ENCODE results near the gene WDR75.

WDR75 gene

DNA sequence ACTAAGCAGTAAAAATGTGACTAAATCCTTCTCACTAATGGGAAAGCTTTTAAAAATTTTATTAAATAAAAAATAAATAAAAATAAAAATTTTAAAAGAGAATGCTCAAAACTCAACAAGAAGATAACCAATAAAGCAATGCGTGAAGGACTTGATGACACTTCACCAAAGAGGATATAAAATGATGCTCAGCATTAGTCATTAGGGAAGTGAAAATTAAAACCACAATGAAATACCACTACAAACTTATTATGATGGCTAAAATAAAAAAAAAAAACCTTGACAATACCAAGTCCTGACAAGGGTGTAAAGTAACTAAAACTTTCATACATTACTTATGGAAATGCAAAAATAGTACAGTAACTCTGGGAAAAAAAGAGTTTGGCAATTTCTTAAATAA, 3.3 kb upstream of the WDR75 start:
- no peak for FAIRE-seq

DNA sequence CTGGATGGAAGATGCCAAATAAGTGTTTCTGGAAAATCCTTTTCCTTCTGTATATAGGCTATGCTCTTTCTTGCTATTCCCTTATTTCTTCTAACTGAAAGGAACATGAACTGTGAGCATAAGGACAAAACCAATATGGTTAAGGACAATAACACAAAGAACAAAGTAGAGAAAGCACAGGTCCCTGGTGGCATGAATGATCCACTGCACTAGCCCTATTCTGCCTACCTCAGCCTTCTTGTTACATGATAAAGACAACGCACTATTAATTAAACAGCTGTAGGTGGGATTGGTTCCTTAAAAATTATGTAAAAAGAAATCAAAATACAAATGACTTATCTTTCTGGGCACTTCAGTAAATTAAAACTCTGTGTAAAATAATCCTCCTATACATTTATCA, 1.9 kb upstream of the WDR75 start:
- FAIRE-seq (no peak), DNase-seq (ENCODE audit: insufficient read length, low spot score) (no peak)
- TF ChIP-seq POLR2A (IDR thresholded peaks at IDR 0.05; ENCODE audit: low read depth, low read length): no peak
- no peak for TF ChIP-seq SPI1 (IDR thresholded peaks at IDR 0.05; ENCODE audit: low read depth, low read length)
- TF ChIP-seq POLR2AphosphoS5 (IDR thresholded peaks at IDR 0.05; ENCODE audit: low read depth, low read length): no peak
- no peak for TF ChIP-seq TAF1 (IDR thresholded peaks at IDR 0.05; ENCODE audit: low read depth, low read length)
- no peak for TF ChIP-seq POU2F2 (IDR thresholded peaks at IDR 0.05; ENCODE audit: low read depth, low read length)
- no peak for TF ChIP-seq PAX5 (IDR thresholded peaks at IDR 0.05; ENCODE audit: insufficient read depth, low read length, severe bottlenecking)

More for the DNA sequence above, 3.3 kb upstream of the WDR75 start:
- TF ChIP-seq TAF1 (IDR thresholded peaks at IDR 0.05; ENCODE audit: low read depth, low read length) (no peak), POLR2A (IDR thresholded peaks at IDR 0.05; ENCODE audit: low read depth, low read length) (no peak), POLR2AphosphoS5 (IDR thresholded peaks at IDR 0.05; ENCODE audit: low read depth, low read length) (no peak), POU2F2 (IDR thresholded peaks at IDR 0.05; ENCODE audit: low read depth, low read length) (no peak), PAX5 (IDR thresholded peaks at IDR 0.05; ENCODE audit: insufficient read depth, low read length, severe bottlenecking) (no peak), SPI1 (IDR thresholded peaks at IDR 0.05; ENCODE audit: low read depth, low read length) (no peak; the same call in 1 of the 2 replicates)
- DNase-seq (ENCODE audit: insufficient read length, low spot score): no peak

DNA sequence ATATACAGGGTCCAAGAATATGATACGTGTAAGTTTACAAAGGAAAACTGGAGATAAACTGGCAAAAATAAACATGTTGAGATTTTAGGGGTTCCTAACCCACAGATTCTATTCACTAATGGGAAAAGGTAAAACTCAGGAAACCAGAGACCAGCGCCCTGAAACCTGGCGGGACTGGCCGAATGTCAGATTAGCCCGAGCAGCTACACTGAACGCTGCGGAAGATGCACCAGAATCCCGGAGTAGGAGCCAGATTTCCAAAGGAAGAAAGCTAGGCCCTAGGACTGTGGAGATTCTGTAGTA, 679 bp upstream of the WDR75 start:
- TF ChIP-seq TAF1 (IDR thresholded peaks at IDR 0.05; ENCODE audit: low read depth, low read length) (no peak), POLR2A (IDR thresholded peaks at IDR 0.05; ENCODE audit: low read depth, low read length) (no peak), SPI1 (IDR thresholded peaks at IDR 0.05; ENCODE audit: low read depth, low read length) (no peak), POU2F2 (IDR thresholded peaks at IDR 0.05; ENCODE audit: low read depth, low read length) (no peak), PAX5 (IDR thresholded peaks at IDR 0.05; ENCODE audit: insufficient read depth, low read length, severe bottlenecking) (no peak), POLR2AphosphoS5 (IDR thresholded peaks at IDR 0.05; ENCODE audit: low read depth, low read length) (no peak)
- DNase-seq (ENCODE audit: insufficient read length, low spot score) (no peak), FAIRE-seq (no peak)

DNA sequence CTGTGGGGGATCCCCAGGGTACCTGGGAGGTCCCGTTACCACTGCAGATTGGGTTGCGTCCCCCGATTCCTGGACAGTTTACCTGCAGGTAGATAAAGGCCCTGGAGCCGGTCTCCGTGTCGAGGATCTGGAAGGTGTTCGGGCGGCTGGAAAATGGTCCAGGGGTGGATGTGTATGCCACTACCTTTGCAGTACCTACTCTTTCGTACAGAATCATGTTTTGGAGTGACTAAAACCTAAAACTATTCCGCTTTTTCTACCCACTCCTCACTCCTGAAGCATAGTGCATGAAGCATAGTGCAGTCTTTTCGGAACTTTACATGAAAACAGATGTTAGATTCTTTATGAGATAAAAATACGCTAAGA, 418 bp downstream of the WDR75 start:
- FAIRE-seq (peak; percentile 20), DNase-seq (ENCODE audit: insufficient read length, low spot score) (no peak)
- no peak for TF ChIP-seq SPI1 (IDR thresholded peaks at IDR 0.05; ENCODE audit: low read depth, low read length)
- TF ChIP-seq TAF1 (IDR thresholded peaks at IDR 0.05; ENCODE audit: low read depth, low read length): no peak
- TF ChIP-seq POLR2A (IDR thresholded peaks at IDR 0.05; ENCODE audit: low read depth, low read length): no peak
- TF ChIP-seq PAX5 (IDR thresholded peaks at IDR 0.05; ENCODE audit: insufficient read depth, low read length, severe bottlenecking): no peak
- TF ChIP-seq POLR2AphosphoS5 (IDR thresholded peaks at IDR 0.05; ENCODE audit: low read depth, low read length): no peak; the same call in 1 of the 2 replicates
- no peak for TF ChIP-seq POU2F2 (IDR thresholded peaks at IDR 0.05; ENCODE audit: low read depth, low read length)

DNA sequence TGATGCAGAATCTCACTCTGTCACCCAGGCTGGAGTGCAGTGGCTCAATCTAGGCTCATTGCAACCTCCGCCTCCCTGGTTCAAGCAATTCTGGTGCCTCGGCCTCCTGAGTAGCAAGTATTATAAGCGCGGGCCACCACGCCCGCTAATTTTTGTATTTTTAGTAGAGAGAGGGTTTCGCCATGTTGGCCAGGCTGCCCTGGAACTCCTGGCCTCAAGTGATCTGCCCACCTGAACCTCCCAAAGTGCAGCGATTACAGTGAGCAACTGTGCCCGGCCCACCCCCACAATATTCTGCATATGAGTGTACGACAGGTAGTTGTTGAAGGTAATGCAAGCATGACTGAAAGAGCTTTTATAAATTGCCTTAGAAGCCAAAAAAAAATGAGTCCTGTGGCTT, 1.2 kb downstream of the WDR75 start:
- FAIRE-seq (no peak), DNase-seq (ENCODE audit: insufficient read length, low spot score) (no peak)
- TF ChIP-seq POLR2A (IDR thresholded peaks at IDR 0.05; ENCODE audit: low read depth, low read length) (no peak), POU2F2 (IDR thresholded peaks at IDR 0.05; ENCODE audit: low read depth, low read length) (no peak), TAF1 (IDR thresholded peaks at IDR 0.05; ENCODE audit: low read depth, low read length) (no peak), PAX5 (IDR thresholded peaks at IDR 0.05; ENCODE audit: insufficient read depth, low read length, severe bottlenecking) (no peak), SPI1 (IDR thresholded peaks at IDR 0.05; ENCODE audit: low read depth, low read length) (no peak), POLR2AphosphoS5 (IDR thresholded peaks at IDR 0.05; ENCODE audit: low read depth, low read length) (no peak)

DNA sequence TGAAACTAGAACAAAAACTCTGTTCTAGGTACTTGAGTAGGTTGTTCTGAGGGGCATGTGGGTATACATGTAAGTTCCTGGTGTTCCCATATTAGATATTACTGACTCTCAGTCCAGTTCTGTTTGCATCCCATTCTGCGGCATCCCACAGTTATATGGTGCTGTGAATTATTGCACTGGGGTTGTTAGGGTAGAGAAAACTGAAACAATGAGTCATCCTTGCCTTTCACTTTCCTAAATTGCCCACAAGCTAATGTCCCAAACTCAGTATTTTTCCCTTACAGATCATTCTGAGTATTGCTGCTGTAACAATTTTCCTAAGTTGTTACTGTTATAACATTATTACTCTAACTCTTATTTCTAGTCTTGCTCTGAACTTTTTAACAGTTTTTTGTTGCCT, 3.0 kb downstream of the WDR75 start:
- TF ChIP-seq SPI1 (IDR thresholded peaks at IDR 0.05; ENCODE audit: low read depth, low read length) (no peak), PAX5 (IDR thresholded peaks at IDR 0.05; ENCODE audit: insufficient read depth, low read length, severe bottlenecking) (no peak), TAF1 (IDR thresholded peaks at IDR 0.05; ENCODE audit: low read depth, low read length) (no peak), POLR2A (IDR thresholded peaks at IDR 0.05; ENCODE audit: low read depth, low read length) (no peak), POU2F2 (IDR thresholded peaks at IDR 0.05; ENCODE audit: low read depth, low read length) (no peak), POLR2AphosphoS5 (IDR thresholded peaks at IDR 0.05; ENCODE audit: low read depth, low read length) (no peak)
- DNase-seq (ENCODE audit: insufficient read length, low spot score) (no peak), FAIRE-seq (no peak)

DNA sequence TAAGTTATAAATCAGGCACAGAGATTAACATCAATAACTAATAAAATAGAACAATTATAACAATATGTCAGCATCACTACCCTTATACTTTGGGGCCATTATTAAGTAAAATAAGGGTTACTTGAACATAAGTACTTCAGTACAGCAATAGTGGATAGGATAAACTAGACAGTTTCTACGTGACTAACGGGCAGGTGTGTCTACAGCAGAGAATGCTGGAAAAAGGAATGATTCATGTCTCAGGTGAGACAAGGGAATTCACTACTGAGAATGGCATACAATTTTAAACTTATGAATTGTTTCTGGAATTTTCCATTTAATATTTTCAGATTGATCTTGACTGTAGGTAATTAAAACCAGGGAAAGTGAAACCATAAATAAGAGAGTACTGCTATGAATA, 5.5 kb downstream of the WDR75 start:
- DNase-seq (ENCODE audit: insufficient read length, low spot score) (no peak), FAIRE-seq (no peak)
- TF ChIP-seq SPI1 (IDR thresholded peaks at IDR 0.05; ENCODE audit: low read depth, low read length): no peak
- TF ChIP-seq PAX5 (IDR thresholded peaks at IDR 0.05; ENCODE audit: insufficient read depth, low read length, severe bottlenecking): no peak
- TF ChIP-seq POLR2A (IDR thresholded peaks at IDR 0.05; ENCODE audit: low read depth, low read length): no peak
- no peak for TF ChIP-seq TAF1 (IDR thresholded peaks at IDR 0.05; ENCODE audit: low read depth, low read length)
- TF ChIP-seq POU2F2 (IDR thresholded peaks at IDR 0.05; ENCODE audit: low read depth, low read length): no peak
- no peak for TF ChIP-seq POLR2AphosphoS5 (IDR thresholded peaks at IDR 0.05; ENCODE audit: low read depth, low read length)

DNA sequence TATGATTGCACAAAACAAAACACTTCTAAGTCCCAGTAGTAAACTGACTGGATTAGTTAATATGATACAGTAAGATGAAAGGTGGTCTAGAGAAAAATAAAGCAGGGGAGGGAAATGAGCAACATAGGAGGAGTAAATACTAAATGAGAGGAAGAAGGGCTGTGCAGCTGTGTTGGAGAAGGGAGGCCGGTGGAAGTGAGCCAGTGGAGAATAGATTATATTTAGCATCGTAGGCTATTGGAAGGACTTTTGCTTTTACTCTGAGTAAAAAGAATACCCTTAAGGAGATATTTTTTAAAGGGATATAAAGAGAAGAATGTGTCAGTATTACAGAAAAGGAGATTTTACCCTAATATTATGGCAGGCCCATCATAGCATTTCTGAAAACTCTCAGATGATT, 12.7 kb downstream of the WDR75 start:
- DNase-seq (ENCODE audit: insufficient read length, low spot score) (no peak), FAIRE-seq (no peak)
- no peak for TF ChIP-seq SPI1 (IDR thresholded peaks at IDR 0.05; ENCODE audit: low read depth, low read length)
- no peak for TF ChIP-seq PAX5 (IDR thresholded peaks at IDR 0.05; ENCODE audit: insufficient read depth, low read length, severe bottlenecking)

DNA sequence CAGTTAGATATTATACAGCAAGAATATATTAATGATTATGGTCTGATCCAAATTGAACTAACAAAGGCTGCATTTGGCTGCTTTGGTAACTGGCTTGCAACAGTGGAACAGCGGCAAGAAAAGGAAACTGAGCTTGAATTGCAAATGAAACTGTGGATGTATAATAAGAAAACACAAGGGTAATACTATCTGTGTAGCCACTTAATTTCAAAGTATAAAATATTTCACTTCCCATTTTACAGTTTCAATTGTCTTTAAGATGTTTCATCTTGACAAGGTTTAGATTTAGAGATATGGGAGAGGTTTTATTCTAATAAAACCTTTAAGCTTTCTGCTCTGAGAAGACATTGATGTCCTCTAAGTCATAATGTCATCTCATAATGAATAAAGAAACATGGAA, 23.8 kb downstream of the WDR75 start:
- no peak for DNase-seq (ENCODE audit: insufficient read length, low spot score)
- no peak for FAIRE-seq
- TF ChIP-seq POLR2AphosphoS5 (IDR thresholded peaks at IDR 0.05; ENCODE audit: low read depth, low read length) (no peak), SPI1 (IDR thresholded peaks at IDR 0.05; ENCODE audit: low read depth, low read length) (peak; percentile 46; the same call in 1 of the 2 replicates)

DNA sequence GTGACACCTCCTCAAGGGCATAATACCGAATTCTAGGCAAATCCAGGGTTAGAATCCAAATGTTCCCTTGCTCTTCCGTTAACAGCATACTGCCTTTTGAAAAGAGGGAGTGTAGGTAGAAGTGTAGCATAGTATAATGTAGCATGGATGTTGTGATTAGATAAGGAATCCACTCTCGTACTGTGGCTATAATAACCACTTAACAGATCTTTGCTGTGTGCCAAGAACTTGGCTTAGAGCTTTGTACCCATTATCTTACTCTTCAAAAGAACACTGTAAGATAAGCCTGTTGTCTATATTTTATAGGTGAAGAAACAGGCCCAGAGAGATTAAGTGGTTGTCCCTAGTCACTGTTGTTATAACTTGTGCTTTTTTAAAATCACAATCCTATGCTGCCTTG, 24.2 kb downstream of the WDR75 start:
- peak; percentile 28 for FAIRE-seq
- TF ChIP-seq POU2F2 (IDR thresholded peaks at IDR 0.05; ENCODE audit: low read depth, low read length): no peak

DNA sequence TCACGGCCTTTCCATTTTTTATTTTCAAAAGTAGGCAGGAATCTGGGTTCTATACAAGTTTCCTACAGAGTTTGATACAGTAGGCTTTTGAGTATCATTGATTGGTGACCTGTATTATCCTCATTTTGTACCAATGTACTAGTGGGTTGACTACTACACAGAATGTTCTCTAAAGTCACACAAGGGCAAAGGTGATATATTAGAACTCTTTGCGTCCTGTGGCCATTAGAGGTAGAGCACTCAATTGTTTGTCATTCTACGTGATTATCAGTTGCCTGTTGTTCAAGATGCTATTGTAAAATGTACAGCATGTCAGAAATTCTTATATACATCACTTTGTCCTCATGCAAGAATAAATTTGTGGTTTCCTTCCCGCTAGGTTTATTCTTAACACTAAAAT, 24.8 kb downstream of the WDR75 start:
- no peak for DNase-seq (ENCODE audit: insufficient read length, low spot score)
- TF ChIP-seq POU2F2 (IDR thresholded peaks at IDR 0.05; ENCODE audit: low read depth, low read length) (no peak), POLR2AphosphoS5 (IDR thresholded peaks at IDR 0.05; ENCODE audit: low read depth, low read length) (no peak), POLR2A (IDR thresholded peaks at IDR 0.05; ENCODE audit: low read depth, low read length) (no peak), TAF1 (IDR thresholded peaks at IDR 0.05; ENCODE audit: low read depth, low read length) (no peak), SPI1 (IDR thresholded peaks at IDR 0.05; ENCODE audit: low read depth, low read length) (no peak), PAX5 (IDR thresholded peaks at IDR 0.05; ENCODE audit: insufficient read depth, low read length, severe bottlenecking) (no peak)
- no peak for FAIRE-seq

More for the DNA sequence above, 24.2 kb downstream of the WDR75 start:
- DNase-seq (ENCODE audit: insufficient read length, low spot score): no peak
